DOHH2 (cell line): Measurements from ENCODE around the gene PLSCR4.

Experiments used
- CTCF ChIP-seq: fragments of 200-600 bp; sonication (generic); IDR thresholded peaks from one replicate; pipeline ENCODE4 v1.5.1; 2014; ENCODE audit warnings: antibody characterized with exemption, mild to moderate bottlenecking, low read depth, low read length; ENCODE audit not compliant: poor library complexity, severe bottlenecking
- EZH2phosphoT487 ChIP-seq: fragments of 200-600 bp; sonication (generic); IDR thresholded peaks from 2 replicates; pipeline ENCODE4 v1.6.1; 2017; ENCODE audit warnings: borderline replicate concordance, mild to moderate bottlenecking, antibody characterized with exemption, low read length, moderate library complexity, mixed read lengths

DNA sequence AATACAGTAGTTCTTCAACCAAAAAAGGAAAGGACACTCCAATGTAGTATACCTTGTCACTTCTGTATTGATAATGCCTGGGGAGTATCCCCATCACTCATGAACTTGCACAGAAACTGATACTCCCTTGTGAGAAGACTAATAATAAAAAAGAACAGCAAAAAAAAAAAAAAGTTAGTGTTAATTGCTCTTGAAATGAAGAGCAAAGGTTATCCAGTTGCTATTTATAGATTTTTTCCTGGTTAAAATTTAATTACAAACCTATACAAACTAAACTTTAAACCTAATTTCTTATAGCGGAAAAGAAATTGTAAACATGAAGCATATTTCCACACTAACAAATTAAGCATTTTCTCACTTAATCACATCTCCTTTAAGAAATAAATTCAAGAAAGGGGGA, 96.6 kb downstream of the PLSCR4 start:
- TF ChIP-seq CTCF (no peak), EZH2phosphoT487 (no peak)
